Duodenal mucosa (tissue), 2 donors: ENCODE measurements around the gene RPL41.
"Not testable (repeated sequence)": the region's sequence is repeated elsewhere in the genome, so short reads cannot be mapped to it uniquely, and the experiment has no call there.

Experiments
- H3K27ac ChIP-seq: one replicate; pipeline ENCODE4 v1.7.0; 2013; ENCODE audit warnings: low read depth, low read length
- H3K27me3 ChIP-seq, 2 donors: one replicate each; pipeline ENCODE4 v1.7.0; 2013; ENCODE audit warnings: low read length in 2 of 2, control low read depth in 1 of 2; ENCODE audit not compliant: insufficient read depth in 2 of 2, control insufficient read depth in 1 of 2
- H3K36me3 ChIP-seq, 2 donors: one replicate each; pipeline ENCODE4 v1.7.0; 2013; ENCODE audit warnings: low read length in 2 of 2, control low read depth in 1 of 2; ENCODE audit not compliant: insufficient read depth in 2 of 2, control insufficient read depth in 1 of 2
- H3K4me1 ChIP-seq, 2 donors: one replicate each; pipeline ENCODE4 v1.7.0; 2013; ENCODE audit warnings: low read length in 2 of 2, control low read depth in 1 of 2; ENCODE audit not compliant: insufficient read depth in 2 of 2, control insufficient read depth in 1 of 2
- H3K4me3 ChIP-seq, 2 donors: one replicate each; pipeline ENCODE4 v1.7.0; 2013; ENCODE audit warnings: low read length in 2 of 2, low read depth in 1 of 2
- H3K9ac ChIP-seq, 2 donors: one replicate each; pipeline ENCODE4 v1.7.0; 2013; ENCODE audit warnings: low read length in 2 of 2, low read depth in 1 of 2
- H3K9me3 ChIP-seq, 2 donors: one replicate each; pipeline ENCODE4 v1.7.0; 2013; ENCODE audit warnings: low read length in 2 of 2, control low read depth in 1 of 2; ENCODE audit not compliant: control insufficient read depth in 1 of 2

RPL41 gene

GRCh38 chr12:56115329-56115728 is 1.1 kb upstream of the RPL41 start:
- Histone ChIP-seq H3K27ac (peak overlapping the region; percentile 64), H3K4me3 (peak overlapping the region; percentile 90 to 91), H3K9ac (peak overlapping the region; percentile 89 to 92), H3K9me3 (no peaks in the 10 kb centered on the region), H3K27me3 (no peaks in the 10 kb centered on the region), H3K4me1 (peaks cover 19 to 20% of the 10 kb centered on the region in 2 donors), H3K36me3 (peaks cover 21 to 43% of the 10 kb centered on the region in 2 donors)

- Histone ChIP-seq H3K27ac (peak overlapping the region; percentile 91), H3K36me3 (peaks cover 8 to 44% of the 10 kb centered on the region in 2 donors), H3K9ac (peak overlapping the region; percentile 89 to 92), H3K4me3 (peak overlapping the region; percentile 90 to 91), H3K4me1 (peaks cover 19 to 20% of the 10 kb centered on the region in 2 donors)
- not testable (repeated sequence) for H3K9me3 ChIP-seq, H3K27me3 ChIP-seq
Observed at GRCh38 chr12:56117082-56117706, 761 bp downstream of the RPL41 start.

GRCh38 chr12:56117778-56118687 is 1.6 kb downstream of the RPL41 start, which contains the start of gene ZC3H10:
Gene ZC3H10, plus strand, starts transcription at chr12:56118266. Its CDS starts 2,297 bp downstream, at chr12:56120563.
- no peaks in the 10 kb centered on the region for H3K27me3 ChIP-seq
- peak within 1 kb of the TSS; percentile 92 to 93 for H3K9ac ChIP-seq
- peak within 1 kb of the TSS; percentile 92 for H3K27ac ChIP-seq
- peaks cover 4 to 40% of the 10 kb centered on the region in 2 donors for H3K36me3 ChIP-seq
- peaks cover 19 to 20% of the 10 kb centered on the region in 2 donors for H3K4me1 ChIP-seq
- peak within 1 kb of the TSS; percentile 90 to 91 for H3K4me3 ChIP-seq
- no peaks in the 10 kb centered on the region for H3K9me3 ChIP-seq

- Histone ChIP-seq H3K27me3 (no peaks in the 10 kb centered on the region), H3K36me3 (peaks cover under 1 to 32% of the 10 kb centered on the region in 2 donors), H3K4me1 (peaks cover 19 to 20% of the 10 kb centered on the region in 2 donors), H3K27ac (peak overlapping the region; percentile 92), H3K9me3 (no peaks in the 10 kb centered on the region), H3K9ac (peak overlapping the region; percentile 92 to 93), H3K4me3 (peak overlapping the region; percentile 77 to 90)
Observed at GRCh38 chr12:56118688-56119357, 2.4 kb downstream of the RPL41 start.

- Histone ChIP-seq H3K9me3 (no peaks in the 10 kb centered on the region), H3K4me3 (peak overlapping the region in 1 of 2 donors; percentile 90), H3K27ac (peak overlapping the region; percentile 92), H3K27me3 (no peaks in the 10 kb centered on the region), H3K9ac (peak overlapping the region in 1 of 2 donors; percentile 93), H3K4me1 (peaks cover 19 to 20% of the 10 kb centered on the region in 2 donors), H3K36me3 (peaks cover 0 to 26% of the 10 kb centered on the region in 2 donors)
Observed at GRCh38 chr12:56119361-56119796, 2.9 kb downstream of the RPL41 start.

GRCh38 chr12:56120158-56120846 is 3.9 kb downstream of the RPL41 start:
- Histone ChIP-seq H3K9me3 (no peaks in the 10 kb centered on the region), H3K36me3 (peaks cover 0 to 26% of the 10 kb centered on the region in 2 donors), H3K4me3 (no peak overlapping the region), H3K4me1 (peaks cover 18 to 21% of the 10 kb centered on the region in 2 donors), H3K27me3 (no peaks in the 10 kb centered on the region), H3K9ac (peak overlapping the region in 1 of 2 donors; percentile 93), H3K27ac (no peak overlapping the region)

- Histone ChIP-seq H3K27ac (no peak overlapping the region), H3K4me3 (no peak overlapping the region), H3K9me3 (no peaks in the 10 kb centered on the region), H3K9ac (no peak overlapping the region), H3K4me1 (peaks cover 26 to 30% of the 10 kb centered on the region in 2 donors), H3K36me3 (peaks cover 0 to 26% of the 10 kb centered on the region in 2 donors), H3K27me3 (no peaks in the 10 kb centered on the region)
Observed at GRCh38 chr12:56121204-56121870, 4.9 kb downstream of the RPL41 start.

GRCh38 chr12:56122637-56123036 is 6.2 kb downstream of the RPL41 start:
- Histone ChIP-seq H3K27me3 (no peaks in the 10 kb centered on the region), H3K27ac (no peak overlapping the region), H3K9ac (peak overlapping the region in 1 of 2 donors; percentile 8), H3K9me3 (no peaks in the 10 kb centered on the region), H3K36me3 (peaks cover 0 to 25% of the 10 kb centered on the region in 2 donors), H3K4me1 (peaks cover 38 to 42% of the 10 kb centered on the region in 2 donors), H3K4me3 (no peak overlapping the region)

- no peak overlapping the region for H3K27ac ChIP-seq
- no peaks in the 10 kb centered on the region for H3K9me3 ChIP-seq
- peaks cover 34 to 38% of the 10 kb centered on the region in 2 donors for H3K4me1 ChIP-seq
- no peaks in the 10 kb centered on the region for H3K27me3 ChIP-seq
- peaks cover 0 to 22% of the 10 kb centered on the region in 2 donors for H3K36me3 ChIP-seq
- no peak overlapping the region for H3K4me3 ChIP-seq
- H3K9ac ChIP-seq, result peak overlapping the region in 1 of 2 donors; percentile 34
Observed at GRCh38 chr12:56124133-56124532, 7.7 kb downstream of the RPL41 start.
